ENCODE measurements around the gene NUDT13.
A peak's percentile ranks its signal among the peaks of the same experiment; 100 is the strongest.
"Not testable (repeated sequence)": the region's sequence is repeated elsewhere in the genome, so short reads cannot be mapped to it uniquely, and the experiment has no call there.

NUDT13 gene

DNA sequence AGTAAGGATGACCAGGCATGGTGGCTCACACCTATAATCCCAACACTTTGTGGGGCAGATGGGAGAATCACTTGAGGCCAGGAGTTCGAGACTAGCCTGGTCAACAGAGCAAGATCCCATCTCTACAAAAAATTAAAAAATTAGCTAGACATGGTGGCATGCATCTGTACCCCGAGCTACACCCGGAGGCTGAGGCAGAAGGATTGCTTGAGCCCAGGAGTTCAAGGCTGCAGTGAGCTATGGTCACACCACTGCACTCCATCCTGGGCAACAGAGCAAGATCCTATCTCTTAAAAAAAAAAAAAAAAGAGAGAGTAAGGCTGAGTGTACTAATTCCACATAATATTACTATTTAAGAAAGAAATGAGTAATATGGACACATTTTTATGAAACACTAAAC is 17.4 kb upstream of the NUDT13 start:
- H3K4me1 ChIP-seq (ENCODE audit: control insufficient read depth, insufficient read depth, low read length): peaks cover 13% of the 10 kb centered on the region

DNA sequence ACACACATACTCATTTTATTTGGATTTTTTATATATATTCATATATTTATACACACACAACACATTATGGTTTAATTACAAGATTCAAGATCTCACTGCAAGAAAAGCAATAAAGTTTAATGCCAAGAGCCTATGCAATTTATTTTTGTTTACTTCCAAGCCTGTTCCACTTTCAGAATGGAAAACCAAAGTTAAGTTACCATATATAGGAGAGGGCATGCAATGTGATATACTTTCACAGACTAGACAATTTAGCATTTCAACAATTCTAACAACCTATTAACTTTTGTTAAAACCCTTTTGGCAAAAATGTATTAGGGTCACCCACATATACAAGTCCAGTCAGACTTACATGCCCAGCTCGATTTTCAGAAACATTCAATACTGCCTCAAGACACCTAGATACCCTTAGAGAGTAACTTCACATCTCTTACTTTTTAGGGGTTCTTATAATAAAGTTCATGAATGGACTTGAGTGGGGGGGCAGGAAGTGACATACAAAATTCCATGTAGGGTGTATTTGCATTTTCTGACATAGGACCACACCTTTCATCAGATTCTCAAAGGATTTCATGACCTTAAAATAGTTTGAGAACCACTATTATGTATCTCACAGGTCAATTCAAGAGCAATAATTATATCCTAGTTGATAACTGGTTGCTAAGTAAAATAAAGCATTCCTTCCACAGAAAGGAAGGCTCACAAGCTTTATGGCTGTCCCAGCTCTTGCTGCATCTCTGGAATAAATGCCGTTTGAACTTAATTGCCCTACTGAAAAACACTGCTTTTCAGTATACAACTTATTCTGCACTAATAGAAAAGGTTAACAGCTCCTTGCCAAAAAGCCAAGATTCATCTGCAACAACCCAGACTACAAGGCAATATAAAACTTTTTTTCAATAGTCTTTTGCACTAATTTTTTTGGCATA is 16.1 kb upstream of the NUDT13 start:
- H3K4me1 ChIP-seq (ENCODE audit: control insufficient read depth, insufficient read depth, low read length): peaks cover 13% of the 10 kb centered on the region
- H3K4me3 ChIP-seq (ENCODE audit: low read length): no peak overlapping the region
- H3K36me3 ChIP-seq (ENCODE audit: control insufficient read depth, insufficient read depth, low read length): no peaks in the 10 kb centered on the region
- no peak overlapping the region for H3K27ac ChIP-seq (ENCODE audit: low read depth, low read length)
- no peaks in the 10 kb centered on the region for H3K27me3 ChIP-seq (ENCODE audit: control insufficient read depth, insufficient read depth, low read length)
- no peak overlapping the region for H3K9ac ChIP-seq (ENCODE audit: low read length)

More for the DNA sequence above, 17.4 kb upstream of the NUDT13 start:
- Histone ChIP-seq H3K27me3 (ENCODE audit: control insufficient read depth, insufficient read depth, low read length) (no peaks in the 10 kb centered on the region), H3K27ac (ENCODE audit: low read depth, low read length) (no peak overlapping the region), H3K4me3 (ENCODE audit: low read length) (no peak overlapping the region), H3K9ac (ENCODE audit: low read length) (no peak overlapping the region), H3K36me3 (ENCODE audit: control insufficient read depth, insufficient read depth, low read length) (no peaks in the 10 kb centered on the region)

DNA sequence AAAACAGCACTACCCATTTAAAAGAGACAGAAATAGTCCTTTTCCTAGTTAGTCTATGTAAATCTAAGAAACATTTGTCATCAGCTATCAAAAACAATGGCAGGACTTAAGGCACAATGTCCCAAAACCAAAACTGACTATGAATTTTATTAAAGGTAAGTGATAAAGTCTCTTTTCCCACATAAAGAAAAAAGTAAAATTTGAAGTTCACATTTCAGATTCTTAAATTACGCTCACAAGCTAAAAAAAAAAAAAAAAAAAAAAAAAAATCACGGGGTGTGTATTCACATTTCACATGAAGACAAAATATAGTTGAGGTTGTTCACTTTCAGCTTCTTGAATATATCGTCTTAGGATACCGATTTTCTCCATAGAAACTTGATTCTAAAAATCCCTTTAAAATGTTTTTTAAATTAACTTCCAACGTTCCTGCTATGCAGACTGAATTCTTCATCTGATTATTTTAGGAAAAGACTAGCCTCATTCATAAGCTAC is 15.2 kb upstream of the NUDT13 start:
- Histone ChIP-seq H3K4me1 (ENCODE audit: control insufficient read depth, insufficient read depth, low read length) (peaks cover 13% of the 10 kb centered on the region), H3K27ac (ENCODE audit: low read depth, low read length) (peak overlapping the region; percentile 93), H3K9ac (ENCODE audit: low read length) (no peak overlapping the region), H3K36me3 (ENCODE audit: control insufficient read depth, insufficient read depth, low read length) (no peaks in the 10 kb centered on the region), H3K27me3 (ENCODE audit: control insufficient read depth, insufficient read depth, low read length) (no peaks in the 10 kb centered on the region), H3K4me3 (ENCODE audit: low read length) (peak overlapping the region; percentile 97)

DNA sequence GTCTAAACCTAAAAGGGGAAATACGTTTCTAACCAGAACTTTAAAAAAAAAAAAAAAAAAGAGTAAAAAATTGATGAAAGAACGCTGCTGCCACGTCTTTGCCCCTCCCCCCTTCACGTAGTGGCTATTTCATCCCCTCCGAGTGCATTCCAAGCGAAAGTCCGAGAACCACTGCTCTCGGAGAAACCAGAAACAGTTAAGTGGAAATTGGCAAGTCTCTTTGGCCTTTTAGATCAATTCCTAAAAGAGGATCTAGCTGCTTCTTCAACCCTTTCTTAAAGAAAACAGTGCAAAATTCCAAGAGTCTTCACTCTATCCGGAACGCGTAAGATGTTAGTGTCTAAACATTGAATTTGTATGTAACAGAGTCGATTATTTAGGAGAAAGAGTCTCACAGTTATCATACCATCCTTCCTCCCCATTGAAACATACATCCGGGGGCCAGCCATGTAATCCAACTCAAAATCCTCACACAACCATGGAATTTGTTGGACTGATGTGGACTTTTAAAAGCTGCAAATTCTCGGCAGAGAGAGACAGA is 14.7 kb upstream of the NUDT13 start:
- Histone ChIP-seq H3K36me3 (ENCODE audit: control insufficient read depth, insufficient read depth, low read length) (no peaks in the 10 kb centered on the region), H3K4me1 (ENCODE audit: control insufficient read depth, insufficient read depth, low read length) (peaks cover 13% of the 10 kb centered on the region), H3K4me3 (ENCODE audit: low read length) (peak overlapping the region; percentile 97), H3K9ac (ENCODE audit: low read length) (peak overlapping the region; percentile 94), H3K27me3 (ENCODE audit: control insufficient read depth, insufficient read depth, low read length) (no peaks in the 10 kb centered on the region), H3K27ac (ENCODE audit: low read depth, low read length) (peak overlapping the region; percentile 93)

DNA sequence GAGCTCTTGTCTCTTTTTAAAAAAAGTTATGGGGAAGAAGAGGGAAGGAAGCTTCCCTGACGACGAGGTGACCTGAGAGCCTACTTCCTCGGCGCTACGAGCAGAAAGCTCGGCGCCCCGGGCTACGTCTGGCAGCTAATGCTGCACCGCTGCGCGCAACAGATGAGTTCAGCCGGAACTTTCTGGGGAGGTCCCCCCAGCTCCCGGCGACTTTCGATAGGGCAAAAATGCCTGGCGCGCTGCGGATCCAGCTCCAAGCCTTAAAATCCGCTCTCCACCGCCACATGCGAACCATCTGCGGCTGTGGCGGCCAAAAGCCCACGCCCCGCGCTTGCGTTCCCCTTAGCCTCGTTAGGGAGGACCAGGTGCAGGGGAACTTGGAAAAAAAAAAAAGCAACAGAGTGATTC is 14.2 kb upstream of the NUDT13 start:
- no peaks in the 10 kb centered on the region for H3K36me3 ChIP-seq (ENCODE audit: control insufficient read depth, insufficient read depth, low read length)
- peaks cover 13% of the 10 kb centered on the region for H3K4me1 ChIP-seq (ENCODE audit: control insufficient read depth, insufficient read depth, low read length)
- H3K27ac ChIP-seq (ENCODE audit: low read depth, low read length): peak overlapping the region; percentile 93
- H3K27me3 ChIP-seq (ENCODE audit: control insufficient read depth, insufficient read depth, low read length): no peaks in the 10 kb centered on the region
- peak overlapping the region; percentile 94 for H3K9ac ChIP-seq (ENCODE audit: low read length)
- H3K4me3 ChIP-seq (ENCODE audit: low read length): peak overlapping the region; percentile 97

DNA sequence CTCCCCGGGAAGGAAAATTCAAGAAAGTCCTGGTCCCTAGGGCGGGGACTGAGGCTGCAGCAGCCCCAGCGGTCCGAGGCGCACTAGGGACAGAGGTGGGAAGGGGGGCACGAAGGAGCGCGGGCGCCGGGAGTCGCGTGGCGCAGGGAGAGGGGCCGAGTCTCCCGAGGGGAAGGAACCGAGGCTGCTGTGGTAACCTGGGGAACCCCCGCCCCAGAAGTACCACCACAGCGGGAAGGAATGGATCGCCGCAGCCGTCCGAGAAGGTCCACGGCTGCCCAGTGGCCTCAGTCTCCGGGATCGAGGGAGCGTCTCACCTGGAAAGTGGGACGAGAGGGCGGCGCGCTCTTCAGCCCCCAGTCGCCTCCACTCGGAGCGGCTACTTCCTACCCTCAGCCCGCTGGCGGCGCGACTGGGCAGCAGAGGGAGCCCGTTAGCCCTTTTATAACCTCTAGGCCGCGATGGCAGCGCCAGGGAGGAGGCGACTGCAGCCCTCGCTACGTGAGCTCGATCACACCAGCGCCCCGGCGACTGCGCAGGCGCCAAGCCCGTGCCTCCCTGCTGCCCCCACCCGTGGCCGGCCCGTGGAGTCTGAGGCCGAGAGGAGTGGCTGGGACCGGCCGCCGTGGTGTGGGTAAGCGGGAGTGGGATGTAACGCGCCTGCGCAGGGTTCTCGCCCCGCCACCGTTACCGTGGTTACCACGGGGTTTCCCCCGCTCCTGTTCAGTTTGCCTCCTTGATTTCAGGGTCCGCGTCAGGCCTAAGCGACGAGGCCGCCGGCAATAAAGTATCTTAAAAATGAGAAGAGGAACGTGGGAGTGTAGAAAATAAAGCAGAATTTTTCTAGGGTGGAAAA is 13.6 kb upstream of the NUDT13 start, which contains the start of gene P4HA1:
P4HA1 (minus strand) TSS at position 418 of the 856 bp plus-strand sequence. CDS start 21,983 bp downstream, outside the sequence.
- H3K4me1 ChIP-seq (ENCODE audit: control insufficient read depth, insufficient read depth, low read length): peaks cover 13% of the 10 kb centered on the region
- H3K9ac ChIP-seq (ENCODE audit: low read length): peak within 1 kb of the TSS; percentile 94
- H3K36me3 ChIP-seq (ENCODE audit: control insufficient read depth, insufficient read depth, low read length): no peaks in the 10 kb centered on the region
- H3K27me3 ChIP-seq (ENCODE audit: control insufficient read depth, insufficient read depth, low read length): no peaks in the 10 kb centered on the region
- H3K27ac ChIP-seq (ENCODE audit: low read depth, low read length): peak within 1 kb of the TSS; percentile 93
- peak within 1 kb of the TSS; percentile 97 for H3K4me3 ChIP-seq (ENCODE audit: low read length)

DNA sequence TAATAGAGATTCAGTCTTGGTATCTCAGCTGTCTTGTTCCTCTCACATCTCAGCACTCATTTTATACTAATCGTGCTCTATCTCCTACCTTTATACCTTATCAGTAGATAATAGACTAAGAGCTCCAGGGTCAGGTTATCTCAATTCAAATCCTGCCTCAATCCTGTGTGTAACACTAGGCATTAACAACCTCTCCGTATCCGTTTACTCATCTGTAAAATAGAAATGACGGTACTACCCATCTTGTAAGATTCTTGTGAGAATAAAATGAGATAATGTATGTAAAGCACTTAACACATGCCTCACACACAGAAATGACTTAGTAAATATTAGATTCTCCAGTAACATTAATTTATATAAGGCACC is 13.0 kb upstream of the NUDT13 start:
- Histone ChIP-seq H3K27ac (ENCODE audit: low read depth, low read length) (peak overlapping the region; percentile 93), H3K4me1 (ENCODE audit: control insufficient read depth, insufficient read depth, low read length) (peaks cover 13% of the 10 kb centered on the region), H3K9ac (ENCODE audit: low read length) (peak overlapping the region; percentile 77)

DNA sequence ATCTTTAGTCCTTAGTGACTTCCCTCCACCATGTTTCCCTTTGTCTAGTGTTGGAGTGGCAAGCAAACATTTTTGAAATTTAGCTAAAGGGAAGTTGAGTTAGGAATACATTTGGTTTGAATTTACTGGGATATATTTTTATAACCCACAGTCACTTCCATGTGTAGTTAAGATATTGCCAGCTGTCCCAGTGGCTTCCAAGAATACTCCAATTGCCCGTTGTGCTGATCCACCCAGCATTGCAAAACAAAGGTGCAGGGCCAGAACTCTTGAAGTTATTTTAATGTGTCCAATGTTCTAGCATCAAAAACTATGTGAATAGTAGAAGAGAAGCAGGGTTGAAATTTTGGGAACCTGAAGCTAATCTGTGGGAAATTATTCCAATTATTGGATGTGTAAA is 11.1 kb upstream of the NUDT13 start:
- H3K4me1 ChIP-seq (ENCODE audit: control insufficient read depth, insufficient read depth, low read length): peaks cover 10% of the 10 kb centered on the region
- no peaks in the 10 kb centered on the region for H3K27me3 ChIP-seq (ENCODE audit: control insufficient read depth, insufficient read depth, low read length)
- no peak overlapping the region for H3K4me3 ChIP-seq (ENCODE audit: low read length)
- H3K27ac ChIP-seq (ENCODE audit: low read depth, low read length): no peak overlapping the region
- no peak overlapping the region for H3K9ac ChIP-seq (ENCODE audit: low read length)
- H3K36me3 ChIP-seq (ENCODE audit: control insufficient read depth, insufficient read depth, low read length): no peaks in the 10 kb centered on the region

More for the DNA sequence above, 13.0 kb upstream of the NUDT13 start:
- H3K27me3 ChIP-seq (ENCODE audit: control insufficient read depth, insufficient read depth, low read length): no peaks in the 10 kb centered on the region
- no peaks in the 10 kb centered on the region for H3K36me3 ChIP-seq (ENCODE audit: control insufficient read depth, insufficient read depth, low read length)
- H3K4me3 ChIP-seq (ENCODE audit: low read length): peak overlapping the region; percentile 97

DNA sequence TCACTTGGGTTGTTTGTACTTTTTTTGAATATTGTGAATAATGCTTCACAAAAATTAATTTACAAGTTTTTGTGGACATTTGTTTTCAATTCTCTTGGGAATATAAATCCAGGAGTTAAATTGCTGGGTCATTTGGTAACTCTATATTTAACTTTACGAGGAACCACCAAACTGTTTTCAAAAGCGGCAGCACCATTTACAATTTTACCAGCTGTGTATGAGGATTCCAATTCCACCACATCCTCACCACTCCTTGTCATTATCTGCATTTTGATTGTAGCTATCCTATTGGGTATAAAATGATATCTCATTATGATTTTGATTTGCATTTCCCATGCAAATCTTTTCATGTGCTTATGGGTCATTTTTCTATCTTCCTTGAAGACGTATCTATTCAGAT is 4.0 kb upstream of the NUDT13 start:
- no peaks in the 10 kb centered on the region for H3K27me3 ChIP-seq (ENCODE audit: control insufficient read depth, insufficient read depth, low read length)

DNA sequence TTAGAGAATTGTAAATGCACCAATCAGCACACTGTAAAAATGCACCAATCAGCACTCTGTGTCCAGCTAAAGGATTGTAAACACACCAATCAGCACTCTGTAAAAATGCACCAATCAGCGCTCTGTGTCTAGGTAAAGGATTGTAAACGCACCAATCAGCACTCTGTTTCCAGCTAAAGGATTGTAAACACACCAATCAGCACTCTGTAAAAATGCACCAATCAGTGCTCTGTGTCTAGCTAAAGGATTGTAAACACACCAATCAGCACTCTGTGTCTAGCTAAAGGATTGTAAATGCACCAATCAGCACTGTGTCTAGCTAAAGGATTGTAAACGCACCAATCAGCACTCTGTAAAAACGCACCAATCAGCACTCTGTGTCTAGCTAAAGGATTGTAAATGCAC is 1.0 kb upstream of the NUDT13 start:
- not testable (repeated sequence) for H3K36me3 ChIP-seq (ENCODE audit: control insufficient read depth, insufficient read depth, low read length); H3K27ac ChIP-seq (ENCODE audit: low read depth, low read length); H3K4me3 ChIP-seq (ENCODE audit: low read length); H3K27me3 ChIP-seq (ENCODE audit: control insufficient read depth, insufficient read depth, low read length); H3K9ac ChIP-seq (ENCODE audit: low read length); H3K4me1 ChIP-seq (ENCODE audit: control insufficient read depth, insufficient read depth, low read length)

More for the DNA sequence above, 4.0 kb upstream of the NUDT13 start:
- no peak overlapping the region for H3K4me3 ChIP-seq (ENCODE audit: low read length)
- no peak overlapping the region for H3K27ac ChIP-seq (ENCODE audit: low read depth, low read length)
- H3K4me1 ChIP-seq (ENCODE audit: control insufficient read depth, insufficient read depth, low read length): no peaks in the 10 kb centered on the region
- no peak overlapping the region for H3K9ac ChIP-seq (ENCODE audit: low read length)
- H3K36me3 ChIP-seq (ENCODE audit: control insufficient read depth, insufficient read depth, low read length): no peaks in the 10 kb centered on the region

DNA sequence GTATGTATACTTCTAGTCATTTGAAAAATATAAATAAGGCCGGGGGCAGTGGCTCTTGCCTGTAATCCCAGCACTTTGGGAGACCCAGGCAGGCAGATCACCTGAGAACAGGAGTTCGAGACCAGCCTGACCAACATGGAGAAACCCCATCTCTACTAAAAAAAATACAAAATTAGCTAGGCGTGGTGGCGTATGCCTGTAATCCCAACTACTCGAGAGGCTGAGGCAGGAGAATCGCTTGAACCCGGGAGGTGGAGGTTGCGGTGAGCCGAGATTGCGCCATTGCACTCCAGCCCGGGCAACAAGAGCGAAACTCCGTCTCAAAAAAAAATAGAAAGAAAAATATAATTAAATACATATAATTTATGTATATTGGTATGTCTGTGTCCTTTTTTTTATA is 1.8 kb downstream of the NUDT13 start:
- not testable (repeated sequence) for H3K27ac ChIP-seq (ENCODE audit: low read depth, low read length); H3K4me3 ChIP-seq (ENCODE audit: low read length); H3K4me1 ChIP-seq (ENCODE audit: control insufficient read depth, insufficient read depth, low read length); H3K9ac ChIP-seq (ENCODE audit: low read length); H3K27me3 ChIP-seq (ENCODE audit: control insufficient read depth, insufficient read depth, low read length); H3K36me3 ChIP-seq (ENCODE audit: control insufficient read depth, insufficient read depth, low read length)

DNA sequence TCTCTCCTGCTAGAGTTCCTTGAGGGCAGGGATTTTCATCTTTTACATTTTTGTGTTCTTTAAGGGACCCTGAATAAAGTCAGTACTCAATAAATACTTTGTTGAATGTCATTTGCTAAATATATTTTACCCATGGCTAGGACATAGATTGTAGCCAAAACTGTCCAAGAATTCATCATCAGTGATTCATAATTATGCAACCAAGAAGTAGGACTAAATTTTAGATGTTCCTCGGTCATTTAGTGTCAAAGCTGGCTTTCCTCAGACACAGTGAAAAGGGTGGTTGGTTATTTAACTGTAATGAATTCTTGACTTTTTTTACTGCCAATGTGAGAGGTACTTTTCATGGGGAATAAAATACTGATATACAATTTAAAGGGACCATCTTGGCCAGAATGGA is 3.3 kb downstream of the NUDT13 start:
- Histone ChIP-seq H3K4me3 (ENCODE audit: low read length) (no peak overlapping the region), H3K27me3 (ENCODE audit: control insufficient read depth, insufficient read depth, low read length) (no peaks in the 10 kb centered on the region), H3K4me1 (ENCODE audit: control insufficient read depth, insufficient read depth, low read length) (no peaks in the 10 kb centered on the region), H3K27ac (ENCODE audit: low read depth, low read length) (no peak overlapping the region), H3K9ac (ENCODE audit: low read length) (no peak overlapping the region), H3K36me3 (ENCODE audit: control insufficient read depth, insufficient read depth, low read length) (no peaks in the 10 kb centered on the region)

All from rectal smooth muscle tissue (tissue), 1 donor.